Brain microvascular endothelial cell (primary cell): ENCODE results near the gene ADGRV1.
"Not testable (repeated sequence)": the region's sequence is repeated elsewhere in the genome, so short reads cannot be mapped to it uniquely, and the experiment has no call there.

Source experiments
- DNase-seq: peaks from one replicate; pipeline ENCODE4 v3.0.0-alpha.2; 2020
- H3K27ac ChIP-seq: fragments of 250-450 bp; sonication (Bioruptor Pico); 2 replicates; pipeline ENCODE4 v1.5.1; 2020; ENCODE audit warnings: mild to moderate bottlenecking, moderate library complexity
- H3K27me3 ChIP-seq: fragments of 250-450 bp; sonication (Bioruptor Pico); replicated peaks from 2 replicates; pipeline ENCODE4 v1.5.1; 2020; ENCODE audit warnings: mild to moderate bottlenecking
- H3K36me3 ChIP-seq: fragments of 250-450 bp; sonication (Bioruptor Pico); replicated peaks from 2 replicates; pipeline ENCODE4 v1.5.1; 2020; ENCODE audit warnings: mild to moderate bottlenecking
- H3K4me3 ChIP-seq: 2 replicates; pipeline ENCODE4 v1.5.1; 2011; ENCODE audit warnings: low read depth, mild to moderate bottlenecking, control low read depth, low read length, moderate library complexity
- CTCF ChIP-seq: IDR thresholded peaks from 2 replicates; pipeline ENCODE4 v1.5.1; 2011; ENCODE audit warnings: low read depth, mild to moderate bottlenecking, moderate library complexity, low read length, control low read depth, inconsistent platforms; ENCODE audit errors: missing control alignments
- in situ Hi-C: cut with HindIII; loops from 2 replicates; pipeline ENCODE4 v1.10.0; 2017; ENCODE audit warnings: low sequenced_read_pairs, low pct_ligation_motif_present

The ADGRV1 gene

GRCh38 chr5:90810211-90810610, 251.6 kb downstream of the ADGRV1 start:
- Histone ChIP-seq H3K27ac (no peak overlapping the region), H3K4me3 (no peak overlapping the region), H3K36me3 (no peaks in the 10 kb centered on the region), H3K27me3 (no peaks in the 10 kb centered on the region)
- TF ChIP-seq CTCF, result no peak
- in situ Hi-C loops, result no loop called here
- DNase-seq, result no peak

- in situ Hi-C loops, result no loop called here
- H3K27me3 ChIP-seq, result no peaks in the 10 kb centered on the region
- no peak overlapping the region for H3K27ac ChIP-seq
- TF ChIP-seq CTCF, result no peak
- no peak for DNase-seq
- no peaks in the 10 kb centered on the region for H3K36me3 ChIP-seq
- no peak overlapping the region for H3K4me3 ChIP-seq
These were observed 254.8 kb downstream of the ADGRV1 start for GRCh38 chr5:90813392-90813791.

GRCh38 chr5:90822062-90822461, 263.5 kb downstream of the ADGRV1 start:
- H3K4me3 ChIP-seq, H3K36me3 ChIP-seq, H3K27me3 ChIP-seq, H3K27ac ChIP-seq, DNase-seq, in situ Hi-C loops: not testable (repeated sequence)

GRCh38 chr5:90824436-90824835, 265.8 kb downstream of the ADGRV1 start:
- in situ Hi-C loops, result no loop called here
- no peak for TF ChIP-seq CTCF
- H3K27me3 ChIP-seq, result no peaks in the 10 kb centered on the region

GRCh38 chr5:90830058-90830457, 271.5 kb downstream of the ADGRV1 start:
- H3K4me3 ChIP-seq, result no peak overlapping the region
- no peaks in the 10 kb centered on the region for H3K27me3 ChIP-seq
- DNase-seq, result no peak
- no peaks in the 10 kb centered on the region for H3K36me3 ChIP-seq
- no peak for TF ChIP-seq CTCF
- in situ Hi-C loops, result no loop called here
- H3K27ac ChIP-seq, result no peak overlapping the region

More at GRCh38 chr5:90824436-90824835, 265.8 kb downstream of the ADGRV1 start:
- DNase-seq, result no peak
- Histone ChIP-seq H3K4me3 (no peak overlapping the region), H3K36me3 (no peaks in the 10 kb centered on the region), H3K27ac (no peak overlapping the region)

GRCh38 chr5:90833753-90834152, 275.2 kb downstream of the ADGRV1 start:
- Histone ChIP-seq H3K27ac (no peak overlapping the region), H3K4me3 (no peak overlapping the region), H3K27me3 (no peaks in the 10 kb centered on the region), H3K36me3 (no peaks in the 10 kb centered on the region)
- no peak for TF ChIP-seq CTCF
- DNase-seq, result no peak
- in situ Hi-C loops, result no loop called here
